SIG-M5 (cell line): ENCODE data around the gene SLC66A3.

ENCODE experiments used
- DNase-seq: peaks from one replicate; lab custom pipeline; 2025; lab: John Stamatoyannopoulos, UW

Gene SLC66A3

GRCh38 chr2:11155381-11156035 is at the start of gene SLC66A3:
Gene SLC66A3 (plus strand): TSS chr2:11155467. CDS start chr2:11155547, 80 bp downstream.
- DNase-seq = no peak

- no peak for DNase-seq
Observed at GRCh38 chr2:11109002-11109401, 46.3 kb upstream of the SLC66A3 start.

- DNase-seq = no peak
Observed at GRCh38 chr2:11112870-11113428, 42.3 kb upstream of the SLC66A3 start.

- DNase-seq = no peak
Observed at GRCh38 chr2:11117776-11118175, 37.5 kb upstream of the SLC66A3 start.

- no peak for DNase-seq
Observed at GRCh38 chr2:11118761-11119160, 36.5 kb upstream of the SLC66A3 start.

- DNase-seq = no peak
Observed at GRCh38 chr2:11121099-11121822, 34.0 kb upstream of the SLC66A3 start.

- no peak for DNase-seq
Observed at GRCh38 chr2:11121823-11122155, 33.5 kb upstream of the SLC66A3 start.

GRCh38 chr2:11122380-11122779 is 32.9 kb upstream of the SLC66A3 start:
- DNase-seq = no peak

- no peak for DNase-seq
Observed at GRCh38 chr2:11123001-11123809, 32.1 kb upstream of the SLC66A3 start.

GRCh38 chr2:11123856-11124759 is 31.2 kb upstream of the SLC66A3 start:
- no peak for DNase-seq

- DNase-seq = no peak
Observed at GRCh38 chr2:11124760-11125068, 30.6 kb upstream of the SLC66A3 start.

- no peak for DNase-seq
Observed at GRCh38 chr2:11127761-11128160, 27.5 kb upstream of the SLC66A3 start.

- no peak for DNase-seq
Observed at GRCh38 chr2:11128243-11128951, 26.9 kb upstream of the SLC66A3 start.

GRCh38 chr2:11129598-11130449 is 25.4 kb upstream of the SLC66A3 start:
- no peak for DNase-seq

- no peak for DNase-seq
Observed at GRCh38 chr2:11131166-11131920, 23.9 kb upstream of the SLC66A3 start.

GRCh38 chr2:11132036-11132671 is 23.1 kb upstream of the SLC66A3 start:
- no peak for DNase-seq

GRCh38 chr2:11133238-11133935 is 21.9 kb upstream of the SLC66A3 start:
- DNase-seq = no peak

GRCh38 chr2:11133936-11134320 is 21.3 kb upstream of the SLC66A3 start:
- DNase-seq = no peak
